OCI-LY1 (cell line): ENCODE data around the gene KIF21A.

ENCODE experiments used
- H2AFZ ChIP-seq: fragments of 200-600 bp; sonication (generic), shearing (Covaris generic); 2 replicates; pipeline ENCODE4 v1.6.0; 2014; ENCODE audit warnings: antibody characterized with exemption, mild to moderate bottlenecking, low read length
- H3F3A ChIP-seq: fragments of 200-600 bp; sonication (generic), shearing (Covaris generic); 2 replicates; pipeline ENCODE4 v1.6.0; 2014; ENCODE audit warnings: mild to moderate bottlenecking, antibody characterized with exemption, low read length, moderate library complexity; ENCODE audit not compliant: insufficient read depth
- H3K27ac ChIP-seq: fragments of 200-600 bp; sonication (generic); 2 replicates; pipeline ENCODE4 v1.5.1; 2014; ENCODE audit warnings: low read length, mixed run types, mild to moderate bottlenecking, low read depth; ENCODE audit not compliant: poor library complexity, severe bottlenecking
- H3K27me3 ChIP-seq: fragments of 200-600 bp; sonication (generic); 2 replicates; pipeline ENCODE4 v1.6.0; 2014; ENCODE audit warnings: antibody characterized with exemption, mild to moderate bottlenecking, low read length, moderate library complexity; ENCODE audit not compliant: insufficient read depth
- H3K36me3 ChIP-seq: fragments of 200-600 bp; sonication (generic); 2 replicates; pipeline ENCODE4 v1.6.1; 2014; ENCODE audit warnings: mild to moderate bottlenecking, antibody characterized with exemption, low read length, moderate library complexity, mixed read lengths; ENCODE audit not compliant: insufficient read depth
- H3K4me1 ChIP-seq: fragments of 200-600 bp; sonication (generic); 2 replicates; pipeline ENCODE4 v1.5.1; 2014; ENCODE audit warnings: mild to moderate bottlenecking, low read length, moderate library complexity; ENCODE audit not compliant: insufficient read depth, severe bottlenecking
- H3K4me2 ChIP-seq: fragments of 200-600 bp; sonication (generic), shearing (Covaris generic); 2 replicates; pipeline ENCODE4 v1.6.1; 2014; ENCODE audit warnings: low read length
- H3K4me3 ChIP-seq: fragments of 200-600 bp; sonication (generic); 2 replicates; pipeline ENCODE4 v1.5.1; 2014; ENCODE audit warnings: low read length, low read depth, mild to moderate bottlenecking, mixed read lengths; ENCODE audit not compliant: poor library complexity, severe bottlenecking
- H3K79me2 ChIP-seq: fragments of 200-600 bp; shearing (Covaris generic); 2 replicates; pipeline ENCODE4 v1.6.1; 2016; ENCODE audit warnings: mixed run types, low read length, mixed read lengths; ENCODE audit not compliant: insufficient read depth
- H3K9ac ChIP-seq: fragments of 200-600 bp; sonication (generic), shearing (Covaris generic); 2 replicates; pipeline ENCODE4 v1.6.1; 2014; ENCODE audit warnings: mild to moderate bottlenecking, low read length, mixed read lengths
- H3K9me2 ChIP-seq: fragments of 200-600 bp; sonication (generic), shearing (Covaris generic); 2 replicates; pipeline ENCODE4 v1.6.1; 2014; ENCODE audit warnings: low read depth, mild to moderate bottlenecking, low read length, mixed read lengths
- H3K9me3 ChIP-seq: fragments of 200-600 bp; shearing (Covaris generic); 2 replicates; pipeline ENCODE4 v1.6.1; 2014; ENCODE audit warnings: low read length, mixed read lengths
- H4K20me1 ChIP-seq: fragments of 200-600 bp; sonication (generic), shearing (Covaris generic); 2 replicates; pipeline ENCODE4 v1.6.0; 2016; ENCODE audit warnings: mild to moderate bottlenecking, low read length; ENCODE audit not compliant: insufficient read depth
- EZH2 ChIP-seq: fragments of 200-600 bp; sonication (generic), shearing (Covaris generic); IDR thresholded peaks from 2 replicates; pipeline ENCODE4 v1.8.0; 2017; ENCODE audit warnings: borderline replicate concordance, mixed run types, mild to moderate bottlenecking, antibody characterized with exemption, low read length, moderate library complexity, mixed read lengths
- TF ChIP-seq, protein P1 (sequence below): fragments of 200-600 bp; sonication (generic), shearing (Covaris generic); IDR thresholded peaks from 2 replicates; pipeline ENCODE4 v1.5.1; 2017; ENCODE audit warnings: mild to moderate bottlenecking, antibody characterized with exemption, low read length, moderate library complexity, mixed read lengths

KIF21A gene

DNA sequence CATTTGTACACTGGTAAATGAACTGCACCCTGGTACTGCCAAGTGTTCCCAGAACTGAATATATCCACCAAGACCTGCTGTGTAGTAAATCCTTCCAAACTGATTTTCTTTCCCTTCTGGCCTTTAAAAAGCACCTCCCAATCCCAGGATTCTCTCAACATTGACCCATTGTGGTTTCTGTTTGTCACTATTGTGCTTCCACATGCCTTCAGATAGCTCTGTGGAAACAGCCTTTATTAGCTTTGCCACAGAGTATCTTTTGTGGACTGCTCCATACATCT lies 949 bp upstream of the KIF21A start:
- Histone ChIP-seq H3K9me2 (no peaks in the 10 kb centered on the region), H3K4me2 (peak overlapping the region; percentile 86), H3K4me3 (peak overlapping the region; percentile 76), H3K27me3 (no peaks in the 10 kb centered on the region), H3K9me3 (no peaks in the 10 kb centered on the region), H2AFZ (no peak overlapping the region), H3K9ac (peak overlapping the region; percentile 76; the same call in 1 of the 2 replicates), H3K27ac (no peak overlapping the region), H4K20me1 (no peaks in the 10 kb centered on the region), H3F3A (no peaks in the 10 kb centered on the region), H3K4me1 (peaks cover 29% of the 10 kb centered on the region), H3K79me2 (peaks cover 30% of the 10 kb centered on the region), H3K36me3 (no peaks in the 10 kb centered on the region)
- TF ChIP-seq EZH2 = no peak
- TF ChIP-seq, protein P1, sequence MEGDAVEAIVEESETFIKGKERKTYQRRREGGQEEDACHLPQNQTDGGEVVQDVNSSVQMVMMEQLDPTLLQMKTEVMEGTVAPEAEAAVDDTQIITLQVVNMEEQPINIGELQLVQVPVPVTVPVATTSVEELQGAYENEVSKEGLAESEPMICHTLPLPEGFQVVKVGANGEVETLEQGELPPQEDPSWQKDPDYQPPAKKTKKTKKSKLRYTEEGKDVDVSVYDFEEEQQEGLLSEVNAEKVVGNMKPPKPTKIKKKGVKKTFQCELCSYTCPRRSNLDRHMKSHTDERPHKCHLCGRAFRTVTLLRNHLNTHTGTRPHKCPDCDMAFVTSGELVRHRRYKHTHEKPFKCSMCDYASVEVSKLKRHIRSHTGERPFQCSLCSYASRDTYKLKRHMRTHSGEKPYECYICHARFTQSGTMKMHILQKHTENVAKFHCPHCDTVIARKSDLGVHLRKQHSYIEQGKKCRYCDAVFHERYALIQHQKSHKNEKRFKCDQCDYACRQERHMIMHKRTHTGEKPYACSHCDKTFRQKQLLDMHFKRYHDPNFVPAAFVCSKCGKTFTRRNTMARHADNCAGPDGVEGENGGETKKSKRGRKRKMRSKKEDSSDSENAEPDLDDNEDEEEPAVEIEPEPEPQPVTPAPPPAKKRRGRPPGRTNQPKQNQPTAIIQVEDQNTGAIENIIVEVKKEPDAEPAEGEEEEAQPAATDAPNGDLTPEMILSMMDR = no peak

DNA sequence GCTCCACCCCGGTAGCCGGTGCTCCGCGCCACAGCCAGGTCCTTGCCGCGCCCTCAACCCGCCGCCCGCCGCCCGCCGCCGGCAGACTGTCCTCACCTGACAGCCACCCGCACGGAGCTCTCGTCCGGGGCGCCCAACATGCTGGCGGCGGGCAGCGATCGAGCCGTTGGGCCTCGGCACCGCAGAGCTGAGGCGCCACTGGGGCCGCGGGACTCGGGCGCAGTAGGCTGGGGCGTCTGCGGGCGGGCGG lies 164 bp downstream of the KIF21A start:
- peak overlapping the region; percentile 76 for H3K9ac ChIP-seq
- peak overlapping the region; percentile 76 for H3K4me3 ChIP-seq
- no peaks in the 10 kb centered on the region for H3K9me3 ChIP-seq
- no peak for TF ChIP-seq EZH2
- TF ChIP-seq, protein P1 = no peak
- peak overlapping the region; percentile 86 for H3K4me2 ChIP-seq
- H3F3A ChIP-seq = no peaks in the 10 kb centered on the region
- no peaks in the 10 kb centered on the region for H3K9me2 ChIP-seq
- H3K79me2 ChIP-seq = peaks cover 41% of the 10 kb centered on the region
- no peaks in the 10 kb centered on the region for H3K27me3 ChIP-seq
- H4K20me1 ChIP-seq = no peaks in the 10 kb centered on the region
- H2AFZ ChIP-seq = no peak overlapping the region
- H3K36me3 ChIP-seq = no peaks in the 10 kb centered on the region
- peaks cover 40% of the 10 kb centered on the region for H3K4me1 ChIP-seq
- peak overlapping the region; percentile 71 for H3K27ac ChIP-seq

DNA sequence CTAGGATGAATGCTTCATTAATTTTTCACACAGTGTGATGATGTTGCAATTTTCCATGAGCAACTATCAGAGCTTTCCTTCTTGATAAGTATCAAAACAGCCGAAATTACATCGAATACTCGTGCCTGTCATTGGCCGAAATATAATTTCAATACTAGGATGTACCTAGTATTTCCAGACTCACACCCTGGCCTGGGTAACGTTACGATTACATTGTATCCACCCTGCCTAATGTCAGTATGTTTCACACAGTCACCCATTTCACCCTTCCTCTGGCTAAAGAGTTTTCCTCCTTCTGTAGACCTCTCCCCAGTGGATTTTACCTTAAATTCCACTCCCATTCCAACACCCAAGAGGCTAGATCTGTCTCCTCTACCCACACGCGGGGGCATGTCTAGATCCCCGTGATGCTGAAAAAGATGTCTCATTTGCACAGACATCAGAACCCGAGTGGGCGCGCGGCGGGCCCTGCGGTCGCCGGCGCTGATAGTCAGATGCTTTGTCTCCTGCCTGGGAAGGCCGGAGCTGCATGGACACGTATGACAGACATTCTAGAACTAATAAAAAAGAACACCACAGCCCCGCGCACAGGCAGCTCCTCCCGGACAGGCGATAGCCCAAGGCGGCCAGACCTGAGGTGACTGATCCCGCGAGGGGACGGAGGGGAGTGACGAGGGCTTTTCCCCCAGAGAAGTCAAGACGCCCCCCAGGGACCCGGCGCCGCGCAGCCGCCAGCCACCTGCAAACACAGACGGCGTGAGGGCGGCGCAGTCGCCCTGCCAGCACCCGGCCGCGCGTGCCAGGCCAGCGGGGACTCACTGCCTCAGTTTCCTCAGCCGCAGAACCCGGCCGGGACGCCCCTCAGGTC lies 723 bp downstream of the KIF21A start:
- Histone ChIP-seq H3K27ac (peak overlapping the region; percentile 71), H3K4me3 (peak overlapping the region; percentile 76), H2AFZ (no peak overlapping the region), H3K4me1 (peaks cover 40% of the 10 kb centered on the region), H3K79me2 (peaks cover 47% of the 10 kb centered on the region), H3K27me3 (no peaks in the 10 kb centered on the region), H3K9me2 (no peaks in the 10 kb centered on the region), H3K9me3 (no peaks in the 10 kb centered on the region), H3F3A (no peaks in the 10 kb centered on the region), H4K20me1 (no peaks in the 10 kb centered on the region), H3K9ac (peak overlapping the region; percentile 76), H3K36me3 (no peaks in the 10 kb centered on the region), H3K4me2 (peak overlapping the region; percentile 86)
- TF ChIP-seq, protein P1 = no peak
- TF ChIP-seq EZH2 = no peak
